ENCODE measurements around the gene CNTNAP4.

CNTNAP4 gene

GRCh38 chr16:76309639-76310335 lies 32.6 kb downstream of the CNTNAP4 start:
- no peak for DNase-seq (ENCODE audit: low spot score)

DNA sequence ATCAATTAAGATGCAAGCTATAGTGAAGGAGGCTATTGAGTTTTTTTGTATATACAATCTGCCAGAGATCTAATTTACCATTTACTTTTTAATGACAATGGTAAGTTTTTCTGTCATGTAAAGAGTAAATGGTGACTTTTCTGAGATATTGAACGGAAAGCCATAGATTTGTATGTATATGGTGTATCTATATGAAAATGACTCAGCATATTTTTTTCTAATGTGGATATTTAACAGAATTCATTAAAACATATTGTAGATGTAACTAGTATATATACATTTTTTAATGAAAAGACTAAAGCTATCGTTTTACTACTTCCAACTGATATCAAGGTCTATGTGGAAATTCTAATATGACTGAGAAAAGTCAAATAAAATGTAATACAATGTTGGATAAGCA lies 34.1 kb downstream of the CNTNAP4 start:
- no peak for DNase-seq (ENCODE audit: low spot score)

GRCh38 chr16:76318565-76318964 lies 41.4 kb downstream of the CNTNAP4 start:
- DNase-seq (ENCODE audit: low spot score), result no peak

- no peak for DNase-seq (ENCODE audit: low spot score)
Measured at GRCh38 chr16:76329106-76329505, 51.9 kb downstream of the CNTNAP4 start.

- DNase-seq (ENCODE audit: low spot score), result no peak
Measured at GRCh38 chr16:76335180-76335974, 58.2 kb downstream of the CNTNAP4 start.

- DNase-seq (ENCODE audit: low spot score), result no peak
Measured at GRCh38 chr16:76336112-76336511, 58.9 kb downstream of the CNTNAP4 start.

DNA sequence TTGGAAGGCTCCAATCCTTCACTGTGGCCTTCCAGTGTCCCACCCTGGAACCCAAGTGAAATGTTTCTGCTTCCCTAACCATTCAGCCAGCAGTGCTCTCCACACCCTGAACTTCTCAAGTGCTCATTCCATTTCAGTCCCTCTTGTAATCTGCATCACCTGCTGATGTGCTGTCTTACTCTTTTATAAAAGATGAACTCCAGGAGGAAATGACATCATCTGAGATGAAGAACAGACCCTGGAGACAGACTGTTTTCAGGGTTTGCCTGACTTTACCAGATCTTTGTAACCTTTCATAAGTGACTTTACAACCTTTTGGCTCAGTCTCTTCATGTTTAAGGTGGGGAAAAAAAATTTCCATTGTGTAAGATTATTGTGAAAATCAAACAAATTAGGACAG lies 61.3 kb downstream of the CNTNAP4 start:
- no peak for DNase-seq (ENCODE audit: low spot score)

DNA sequence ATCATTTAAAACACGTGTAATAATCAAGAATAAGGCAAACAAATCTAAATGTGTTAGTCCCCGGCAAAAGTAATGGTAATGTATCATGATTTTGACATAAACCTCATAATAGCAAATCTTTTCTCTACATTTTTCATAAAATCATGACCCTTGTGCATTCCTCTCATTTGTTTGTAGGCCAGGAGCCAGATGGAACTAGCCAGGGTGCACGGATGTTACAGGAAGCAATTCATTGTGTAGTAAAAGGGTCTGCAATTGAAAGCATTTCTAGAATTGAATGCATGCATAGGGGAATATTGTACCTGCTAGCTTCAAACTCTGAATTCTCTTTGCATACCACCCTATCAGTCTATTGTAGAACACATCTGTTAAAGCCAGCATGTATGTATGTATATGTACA lies 66.6 kb downstream of the CNTNAP4 start:
- no peak for DNase-seq (ENCODE audit: low spot score)

- no peak for DNase-seq (ENCODE audit: low spot score)
Measured at GRCh38 chr16:76345163-76345661, 68.0 kb downstream of the CNTNAP4 start.

DNA sequence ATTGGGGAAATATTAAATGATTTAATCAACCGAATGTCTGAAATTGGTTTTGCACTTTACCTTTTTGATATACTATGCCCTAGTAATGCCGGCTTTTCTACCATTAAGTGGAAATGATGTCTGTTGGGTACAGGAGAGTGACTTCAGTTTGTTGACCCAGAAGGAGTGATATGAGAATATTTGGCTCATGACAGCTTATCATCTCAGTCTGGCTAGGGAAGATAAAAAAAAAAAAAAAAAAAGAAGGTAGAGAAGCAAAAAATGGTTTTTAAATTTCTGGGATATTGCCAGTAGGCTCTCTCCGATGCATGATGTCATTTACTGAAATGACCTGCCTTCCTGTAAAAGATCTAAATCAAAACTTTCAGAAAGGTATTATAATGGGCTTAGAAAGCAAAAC lies 69.0 kb downstream of the CNTNAP4 start:
- DNase-seq (ENCODE audit: low spot score), result no peak

- DNase-seq (ENCODE audit: low spot score), result no peak
Measured at GRCh38 chr16:76351441-76351840, 74.2 kb downstream of the CNTNAP4 start.

DNA sequence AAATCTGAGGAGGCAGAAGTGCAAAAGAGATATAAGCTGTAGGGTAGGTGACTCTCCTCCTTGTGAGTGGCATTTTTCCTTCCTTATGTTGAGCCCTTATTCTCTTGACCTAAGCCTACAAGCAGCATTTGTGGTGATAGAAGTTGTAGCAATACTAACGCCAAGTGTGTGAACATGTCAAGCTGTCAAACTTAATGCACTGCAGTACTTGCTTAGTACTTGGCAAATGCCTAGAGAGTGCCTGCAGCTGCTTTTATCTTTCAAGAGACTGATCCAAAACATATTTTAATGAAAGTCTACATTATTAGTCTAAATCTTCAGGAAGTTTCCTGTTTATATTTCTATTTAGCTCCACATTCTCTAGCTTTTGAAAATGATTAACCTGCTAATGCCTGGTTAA lies 83.2 kb downstream of the CNTNAP4 start:
- DNase-seq (ENCODE audit: low spot score), result no peak

- no peak for DNase-seq (ENCODE audit: low spot score)
Measured at GRCh38 chr16:76370344-76370743, 93.1 kb downstream of the CNTNAP4 start.

- no peak for DNase-seq (ENCODE audit: low spot score)
Measured at GRCh38 chr16:76371441-76371840, 94.2 kb downstream of the CNTNAP4 start.

GRCh38 chr16:76373998-76374397 lies 96.8 kb downstream of the CNTNAP4 start:
- no peak for DNase-seq (ENCODE audit: low spot score)

- DNase-seq (ENCODE audit: low spot score), result no peak
Measured at GRCh38 chr16:76376988-76377387, 99.8 kb downstream of the CNTNAP4 start.

- DNase-seq (ENCODE audit: low spot score), result no peak
Measured at GRCh38 chr16:76378020-76378419, 100.8 kb downstream of the CNTNAP4 start.

DNA sequence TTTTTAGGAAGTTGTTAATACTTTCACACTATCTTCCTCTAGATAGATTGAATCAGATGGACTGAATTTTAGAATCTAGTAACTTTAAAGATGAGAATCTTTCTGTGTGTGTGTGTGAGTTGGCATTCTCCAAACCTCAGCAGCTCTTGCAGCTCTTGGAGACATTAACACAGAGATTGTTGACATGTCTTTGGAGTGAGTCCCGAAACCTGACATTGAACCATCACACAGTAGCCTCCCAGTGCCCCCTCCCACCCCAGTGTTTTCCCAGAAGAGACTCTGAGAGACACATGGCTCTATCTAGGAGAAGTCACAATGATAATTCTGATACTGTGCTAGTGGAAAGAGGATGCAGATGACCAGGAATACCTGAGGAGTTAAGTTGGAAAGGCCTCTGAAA lies 103.9 kb downstream of the CNTNAP4 start:
- DNase-seq (ENCODE audit: low spot score), result no peak

- DNase-seq (ENCODE audit: low spot score), result no peak
Measured at GRCh38 chr16:76385601-76386230, 108.5 kb downstream of the CNTNAP4 start.

GRCh38 chr16:76386784-76387183 lies 109.6 kb downstream of the CNTNAP4 start:
- DNase-seq (ENCODE audit: low spot score), result no peak

- DNase-seq (ENCODE audit: low spot score), result no peak
Measured at GRCh38 chr16:76387994-76388393, 110.8 kb downstream of the CNTNAP4 start.

DNA sequence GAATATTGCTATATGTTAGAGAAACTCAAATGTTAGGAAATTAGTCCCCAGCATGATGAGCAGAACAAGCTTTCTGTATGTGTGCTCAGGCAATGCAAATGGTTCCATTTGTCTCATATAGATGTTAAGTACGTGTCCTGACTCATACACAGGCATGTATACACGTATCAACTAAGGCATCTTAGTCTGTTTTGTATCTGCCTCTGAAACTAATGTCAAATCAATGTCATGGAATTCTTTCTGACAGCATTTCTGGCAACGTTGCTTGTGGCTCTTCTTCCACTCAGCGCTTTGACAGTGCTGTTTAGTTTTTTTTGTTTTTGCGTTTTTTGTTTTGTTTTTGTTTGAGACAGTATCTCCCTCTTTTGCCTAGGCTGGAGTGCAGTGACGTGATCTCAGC lies 111.9 kb downstream of the CNTNAP4 start:
- DNase-seq (ENCODE audit: low spot score), result no peak

- DNase-seq (ENCODE audit: low spot score), result no peak
Measured at GRCh38 chr16:76390476-76390875, 113.3 kb downstream of the CNTNAP4 start.
